ENCODE data around the gene ADAMTSL5.

The ADAMTSL5 gene

DNA sequence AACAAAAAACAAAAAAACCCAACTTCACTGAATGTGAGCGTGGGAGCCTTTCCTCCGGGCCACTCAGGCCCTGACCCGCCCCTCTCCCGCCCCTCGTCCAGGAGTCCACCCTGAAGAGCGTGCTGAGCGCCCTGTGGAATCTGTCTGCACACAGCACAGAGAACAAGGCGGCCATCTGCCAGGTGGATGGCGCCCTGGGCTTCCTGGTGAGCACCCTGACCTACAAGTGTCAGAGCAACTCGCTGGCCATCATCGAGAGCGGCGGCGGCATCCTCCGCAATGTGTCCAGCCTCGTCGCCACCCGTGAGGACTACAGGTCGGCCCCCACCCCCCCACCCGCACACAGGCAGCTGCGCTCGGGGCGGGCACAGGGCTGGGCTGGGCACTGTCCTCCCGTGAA is 51.0 kb downstream of the ADAMTSL5 start:
- no peak for DNase-seq

DNA sequence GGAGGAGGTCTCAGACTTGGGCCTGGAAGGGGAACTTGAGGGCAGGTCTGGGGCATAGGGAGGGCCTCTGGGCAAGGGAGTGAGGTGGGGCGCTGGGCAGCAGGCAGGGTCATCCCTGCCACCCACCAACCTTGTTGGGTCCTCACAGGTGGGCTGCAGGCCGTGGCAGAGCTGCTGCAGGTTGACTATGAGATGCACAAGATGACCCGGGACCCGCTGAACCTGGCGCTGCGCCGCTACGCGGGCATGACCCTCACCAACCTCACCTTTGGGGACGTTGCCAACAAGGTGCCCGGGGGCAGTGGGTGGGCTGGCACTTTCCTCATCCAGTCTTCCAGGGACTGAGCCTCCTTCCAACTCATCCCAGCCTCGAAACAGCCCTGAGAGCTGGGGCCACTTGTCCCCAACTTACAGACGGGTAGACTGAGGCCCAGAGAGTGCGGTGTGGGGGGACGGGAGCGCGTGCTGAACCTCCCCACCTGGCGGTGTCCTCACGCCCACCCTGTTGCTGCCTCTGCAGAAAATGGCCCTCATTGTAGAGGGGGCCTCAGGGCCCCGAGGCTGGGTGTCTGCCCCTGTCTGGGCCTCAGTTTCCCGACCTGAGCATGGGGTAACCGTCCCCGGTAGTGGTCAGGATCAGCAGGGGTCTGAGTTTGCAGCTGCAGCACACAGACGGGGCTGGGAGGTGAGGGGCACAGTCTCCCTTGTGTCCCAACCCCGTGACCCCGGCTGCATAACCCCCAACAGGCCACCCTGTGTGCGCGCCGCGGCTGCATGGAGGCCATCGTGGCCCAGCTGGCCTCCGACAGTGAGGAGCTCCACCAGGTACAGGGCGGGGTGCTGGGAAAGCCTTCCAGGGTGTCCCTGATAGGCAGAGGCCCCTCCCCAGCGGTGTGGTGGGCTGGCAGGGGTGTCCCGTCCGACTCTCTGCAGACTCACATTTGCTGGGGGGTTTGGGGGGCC is 52.5 kb downstream of the ADAMTSL5 start:
- no peak for DNase-seq

DNA sequence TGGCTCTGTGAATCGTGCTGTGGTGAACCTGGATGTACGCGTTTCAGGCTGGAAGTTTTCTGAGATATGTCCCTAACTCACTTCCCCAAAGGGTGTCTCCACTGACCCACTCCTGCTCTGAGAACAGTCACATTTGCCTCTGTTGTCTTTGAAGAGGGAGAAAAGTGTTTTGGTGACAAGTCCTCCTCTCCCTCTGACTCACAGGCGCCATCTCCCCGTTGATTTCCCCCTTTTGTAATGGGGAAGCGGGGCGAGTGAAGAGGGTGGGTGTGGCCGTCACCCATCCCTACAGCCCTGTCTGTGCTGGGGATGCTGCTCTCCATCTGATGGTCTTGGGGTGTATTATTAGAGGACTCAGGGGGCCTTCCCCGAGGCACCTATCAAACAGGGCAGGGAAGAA is 53.3 kb downstream of the ADAMTSL5 start:
- DNase-seq, result no peak

DNA sequence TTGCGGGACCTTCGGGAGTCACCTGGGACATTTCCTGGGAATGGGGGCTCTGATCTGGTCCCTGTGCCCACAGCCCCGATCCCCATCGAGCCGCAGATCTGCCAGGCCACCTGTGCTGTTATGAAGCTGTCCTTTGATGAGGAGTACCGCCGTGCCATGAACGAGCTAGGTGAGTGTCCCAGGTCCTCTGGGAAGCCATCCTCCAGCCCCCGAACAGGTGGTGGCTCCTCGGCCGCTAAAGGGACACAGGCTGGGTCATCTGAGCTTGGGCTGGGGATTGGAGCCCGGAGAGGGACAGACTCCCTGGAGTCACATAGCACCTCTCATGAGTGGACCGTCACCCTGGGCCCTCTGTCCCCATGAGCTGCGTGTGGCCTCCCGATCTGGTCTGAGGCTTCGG is 54.9 kb downstream of the ADAMTSL5 start:
- DNase-seq, result no peak

DNA sequence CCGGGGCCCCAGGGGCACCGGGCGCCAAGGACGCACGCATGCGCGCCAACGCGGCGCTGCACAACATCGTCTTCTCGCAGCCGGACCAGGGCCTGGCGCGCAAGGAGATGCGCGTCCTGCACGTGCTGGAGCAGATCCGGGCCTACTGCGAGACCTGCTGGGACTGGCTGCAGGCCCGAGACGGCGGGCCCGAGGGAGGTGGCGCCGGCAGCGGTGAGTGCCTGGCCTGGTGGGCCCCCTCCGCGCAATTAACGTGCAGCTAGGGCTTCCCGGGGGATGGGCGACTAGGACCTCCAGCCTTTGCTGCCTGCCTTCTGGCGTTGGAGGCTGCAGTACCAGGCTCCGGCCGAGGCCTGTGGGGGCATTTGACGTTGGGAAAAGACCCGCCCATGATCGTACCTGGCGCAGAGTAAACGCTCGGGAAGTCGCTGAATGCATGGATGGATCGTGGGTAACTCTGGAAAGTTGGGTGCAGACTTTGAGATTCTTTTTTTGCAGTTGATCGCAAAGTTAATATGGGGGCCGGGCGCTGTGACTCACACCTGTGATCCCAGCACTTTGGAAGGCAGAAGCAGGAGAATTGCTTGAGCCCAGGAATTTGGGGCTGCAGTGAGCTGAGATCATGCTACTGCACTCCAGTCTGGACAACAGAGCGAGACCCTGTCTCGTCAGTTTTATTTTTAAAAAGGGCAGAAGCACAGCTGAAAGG is 55.6 kb downstream of the ADAMTSL5 start:
- DNase-seq, result no peak

DNA sequence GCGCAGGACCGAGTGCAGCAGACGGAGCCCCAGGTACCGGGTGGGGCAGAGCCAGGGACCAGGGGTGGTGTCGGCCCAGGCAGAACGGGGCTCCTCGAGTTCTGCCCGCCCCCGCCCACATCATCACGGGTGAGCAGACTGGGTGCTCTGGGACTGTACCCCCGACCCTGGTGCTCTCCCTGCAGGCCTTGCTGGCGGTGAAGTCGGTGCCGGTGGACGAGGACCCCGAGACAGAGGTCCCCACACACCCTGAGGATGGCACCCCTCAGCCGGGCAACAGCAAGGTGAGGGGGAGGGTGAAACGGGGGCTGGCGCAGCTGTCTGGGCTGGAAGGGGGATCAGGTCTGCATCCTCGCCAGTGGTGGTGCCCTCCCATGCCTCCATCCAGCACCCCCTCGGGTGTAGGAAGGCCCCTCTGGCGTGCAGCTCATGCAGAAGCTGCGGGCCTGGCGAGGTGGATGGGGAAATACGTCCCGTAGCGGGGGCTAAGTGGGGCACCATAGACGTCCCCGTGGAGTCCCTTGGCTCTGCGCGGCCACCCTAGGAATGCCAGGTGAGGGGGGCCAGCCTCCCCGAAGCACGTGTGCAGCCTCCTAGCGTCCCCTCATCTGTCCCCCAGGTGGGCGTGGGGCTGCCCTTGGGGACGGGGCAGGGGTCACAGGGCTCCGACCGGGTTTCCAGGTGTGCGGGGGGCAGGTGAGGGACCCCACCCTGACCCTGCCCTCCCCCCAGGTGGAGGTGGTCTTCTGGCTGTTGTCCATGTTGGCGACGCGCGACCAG is 56.5 kb downstream of the ADAMTSL5 start:
- no peak for DNase-seq

DNA sequence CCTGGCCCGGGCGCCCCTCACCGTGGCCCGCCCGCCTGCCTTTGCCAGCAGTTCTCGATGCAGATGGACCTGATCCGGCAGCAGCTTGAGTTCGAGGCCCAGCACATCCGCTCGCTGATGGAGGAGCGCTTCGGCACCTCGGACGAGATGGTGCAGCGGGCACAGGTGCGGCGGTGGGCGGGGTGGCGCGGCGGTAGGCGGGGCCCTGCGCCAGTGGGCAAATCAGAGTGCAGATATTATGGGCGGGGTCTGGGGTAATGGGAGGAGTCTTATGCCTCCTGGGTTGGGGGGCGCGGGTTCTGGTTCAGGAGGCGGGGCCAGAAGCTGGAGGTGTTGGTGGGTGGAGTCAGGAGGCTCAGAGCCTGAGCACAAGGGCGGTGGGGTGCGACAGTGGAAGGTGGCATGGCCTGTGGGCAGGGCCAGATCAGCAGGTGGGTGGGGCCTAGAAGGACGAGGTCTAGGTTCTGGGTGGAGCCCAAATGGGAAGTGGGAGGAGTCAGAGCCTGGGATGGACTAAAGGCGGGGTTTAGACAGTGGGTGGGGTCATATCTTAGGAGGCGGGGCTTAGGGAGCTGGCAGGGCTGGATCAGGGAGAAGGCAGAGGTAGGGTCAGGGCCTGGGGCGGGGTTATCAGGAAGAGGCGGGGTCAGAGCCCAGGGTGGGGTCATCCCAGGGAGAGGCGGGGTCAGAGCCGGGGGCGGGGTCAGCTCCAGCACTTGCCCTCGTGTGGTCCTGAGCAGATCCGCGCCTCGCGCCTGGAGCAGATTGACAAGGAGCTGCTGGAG is 57.3 kb downstream of the ADAMTSL5 start:
- DNase-seq, result peak; percentile 54 to 69

Data from stimulated activated CD4-positive, alpha-beta T cell treated with anti-CD3 and anti-CD28 coated beads, Interleukin-2, amount 100 ng/mL, for 24 hours (primary cell).